ENCODE measurements around the gene SPEG. TPM values are rescaled to one million over a fixed set of nuclear protein-coding genes. Genes with fewer than 3 reads are reported as not detected.

Gene SPEG
- total RNA-seq, 1 experiment from 2014 or later, result not detected

DNA sequence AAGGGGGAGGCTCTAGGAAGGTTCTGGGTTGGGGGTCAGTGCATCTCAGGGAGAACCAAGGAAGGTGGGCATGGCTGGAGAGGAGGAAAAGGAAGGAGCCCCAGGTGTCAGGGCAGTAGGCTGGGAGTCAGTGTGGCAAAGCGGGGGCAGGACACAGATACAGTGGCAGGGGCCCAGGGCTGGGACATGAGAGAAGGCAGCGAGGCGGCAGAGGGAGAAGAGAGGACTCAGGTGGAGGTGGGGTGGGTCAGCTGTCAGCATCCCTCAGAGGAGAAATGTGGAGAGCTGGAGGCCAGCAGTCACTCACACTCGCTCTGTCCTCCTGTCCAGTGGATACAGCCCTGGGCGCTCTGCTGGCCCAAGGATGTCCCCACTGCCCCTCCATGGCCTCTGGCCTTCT lies 58.4 kb downstream of the SPEG start:
- DNase-seq, result no peak
- no peaks in the 10 kb centered on the region for H3K27me3 ChIP-seq (ENCODE audit: low read length)

DNA sequence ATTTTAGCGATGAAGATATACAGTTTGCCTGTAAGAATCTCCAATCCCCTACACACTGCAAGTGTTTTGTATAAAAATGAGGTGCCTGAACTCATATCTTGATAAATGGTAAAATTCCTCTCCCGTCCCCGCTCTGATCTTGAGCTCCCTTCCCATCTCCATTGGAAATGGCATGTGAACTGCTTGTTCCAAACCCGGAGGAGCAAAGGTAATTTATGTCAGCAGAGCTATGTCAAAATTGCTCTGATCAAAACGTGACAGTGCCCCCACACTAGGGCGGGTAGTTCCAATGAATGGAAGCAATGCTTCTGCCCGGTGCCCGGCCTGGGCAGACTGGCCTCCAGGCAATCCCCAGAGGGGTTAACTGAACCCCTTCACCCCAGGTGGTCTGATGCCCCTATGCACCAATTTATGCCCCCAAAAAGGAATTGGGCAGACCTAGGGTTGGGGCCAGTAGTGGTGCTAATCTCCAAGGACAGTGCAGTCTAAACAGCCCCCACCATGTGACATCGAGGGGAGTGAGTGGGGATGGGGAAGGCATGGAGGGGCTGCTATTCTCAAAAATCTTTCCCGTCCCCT lies 60.4 kb downstream of the SPEG start:
- Histone ChIP-seq H3K4me2 (ENCODE audit: low read depth, low read length, poor library complexity, severe bottlenecking) (no peak overlapping the region), H3K9ac (ENCODE audit: low read length) (no peak overlapping the region), H3K4me3 (ENCODE audit: low read length) (no peak overlapping the region), H3K4me1 (ENCODE audit: low read length) (peaks cover 17% of the 10 kb centered on the region), H3K79me2 (ENCODE audit: low read length) (no peaks in the 10 kb centered on the region; the same call in 1 of the 2 replicates), H3K27me3 (ENCODE audit: low read length) (no peaks in the 10 kb centered on the region), H3K27ac (ENCODE audit: low read length) (no peak overlapping the region), H2AFZ (ENCODE audit: low read length) (no peak overlapping the region), H3K9me3 (ENCODE audit: low read length) (no peaks in the 10 kb centered on the region), H3K9me2 (replicated peaks; ENCODE audit: insufficient read depth, low read length) (no peaks in the 10 kb centered on the region), H4K20me1 (ENCODE audit: insufficient read depth, low read depth, low read length) (no peaks in the 10 kb centered on the region), H3K36me3 (ENCODE audit: insufficient read depth, low read length) (no peaks in the 10 kb centered on the region)
- no peak for DNase-seq

More for the DNA sequence above, 58.4 kb downstream of the SPEG start:
- peaks cover 5% of the 10 kb centered on the region for H3K4me1 ChIP-seq (ENCODE audit: low read length)
- no peaks in the 10 kb centered on the region for H3K79me2 ChIP-seq (ENCODE audit: low read length)
- H3K9me2 ChIP-seq (replicated peaks; ENCODE audit: insufficient read depth, low read length), result no peaks in the 10 kb centered on the region
- H3K9me3 ChIP-seq (ENCODE audit: low read length), result no peaks in the 10 kb centered on the region
- H3K27ac ChIP-seq (ENCODE audit: low read length), result no peak overlapping the region
- H2AFZ ChIP-seq (ENCODE audit: low read length), result no peak overlapping the region
- H3K4me3 ChIP-seq (ENCODE audit: low read length), result no peak overlapping the region
- no peak overlapping the region for H3K9ac ChIP-seq (ENCODE audit: low read length)
- H4K20me1 ChIP-seq (ENCODE audit: insufficient read depth, low read depth, low read length), result no peaks in the 10 kb centered on the region
- H3K36me3 ChIP-seq (ENCODE audit: insufficient read depth, low read length), result no peaks in the 10 kb centered on the region
- H3K4me2 ChIP-seq (ENCODE audit: low read depth, low read length, poor library complexity, severe bottlenecking), result no peak overlapping the region

DNA sequence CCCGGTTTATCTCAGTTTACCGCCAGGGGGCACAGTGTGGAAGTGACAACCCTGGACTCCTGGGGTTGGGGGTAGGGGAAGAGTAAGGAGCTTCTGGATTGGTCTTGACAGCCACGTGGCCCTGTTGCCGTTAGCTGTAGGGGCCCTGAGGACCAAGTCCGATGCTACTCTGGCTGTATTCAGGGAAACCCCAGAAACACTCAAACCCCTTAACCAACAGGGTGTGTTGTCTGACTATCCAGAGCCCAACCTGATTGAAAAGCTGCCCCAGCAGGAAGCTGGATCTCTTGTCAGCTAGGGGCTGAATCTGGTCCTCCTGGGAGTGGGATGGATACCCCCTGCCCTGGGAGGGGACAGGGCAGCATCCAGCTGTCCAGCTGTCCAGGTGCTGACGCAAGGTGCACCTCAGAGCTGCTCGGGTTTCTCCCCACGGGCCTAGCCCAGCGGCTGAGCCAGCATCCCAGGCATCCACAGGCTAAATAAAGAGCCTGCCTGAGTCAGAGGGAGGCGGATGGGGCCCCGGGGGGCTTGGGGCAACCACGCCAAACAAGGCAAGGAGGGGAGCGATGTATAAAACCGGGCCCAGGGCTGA lies 61.0 kb downstream of the SPEG start:
- no peaks in the 10 kb centered on the region; the same call in 1 of the 2 replicates for H3K79me2 ChIP-seq (ENCODE audit: low read length)
- no peaks in the 10 kb centered on the region for H3K9me2 ChIP-seq (replicated peaks; ENCODE audit: insufficient read depth, low read length)
- peaks cover 23% of the 10 kb centered on the region for H3K4me1 ChIP-seq (ENCODE audit: low read length)
- peak overlapping the region; percentile 27 for H3K4me2 ChIP-seq (ENCODE audit: low read depth, low read length, poor library complexity, severe bottlenecking)
- peak overlapping the region; percentile 40; the same call in 1 of the 2 replicates for H3K9ac ChIP-seq (ENCODE audit: low read length)
- no peak overlapping the region for H3K4me3 ChIP-seq (ENCODE audit: low read length)
- no peaks in the 10 kb centered on the region for H3K27me3 ChIP-seq (ENCODE audit: low read length)
- no peak overlapping the region for H3K27ac ChIP-seq (ENCODE audit: low read length)
- no peaks in the 10 kb centered on the region for H4K20me1 ChIP-seq (ENCODE audit: insufficient read depth, low read depth, low read length)
- no peak overlapping the region for H2AFZ ChIP-seq (ENCODE audit: low read length)
- no peaks in the 10 kb centered on the region for H3K9me3 ChIP-seq (ENCODE audit: low read length)
- DNase-seq, result peak; percentile 89
- no peaks in the 10 kb centered on the region for H3K36me3 ChIP-seq (ENCODE audit: insufficient read depth, low read length)

DNA sequence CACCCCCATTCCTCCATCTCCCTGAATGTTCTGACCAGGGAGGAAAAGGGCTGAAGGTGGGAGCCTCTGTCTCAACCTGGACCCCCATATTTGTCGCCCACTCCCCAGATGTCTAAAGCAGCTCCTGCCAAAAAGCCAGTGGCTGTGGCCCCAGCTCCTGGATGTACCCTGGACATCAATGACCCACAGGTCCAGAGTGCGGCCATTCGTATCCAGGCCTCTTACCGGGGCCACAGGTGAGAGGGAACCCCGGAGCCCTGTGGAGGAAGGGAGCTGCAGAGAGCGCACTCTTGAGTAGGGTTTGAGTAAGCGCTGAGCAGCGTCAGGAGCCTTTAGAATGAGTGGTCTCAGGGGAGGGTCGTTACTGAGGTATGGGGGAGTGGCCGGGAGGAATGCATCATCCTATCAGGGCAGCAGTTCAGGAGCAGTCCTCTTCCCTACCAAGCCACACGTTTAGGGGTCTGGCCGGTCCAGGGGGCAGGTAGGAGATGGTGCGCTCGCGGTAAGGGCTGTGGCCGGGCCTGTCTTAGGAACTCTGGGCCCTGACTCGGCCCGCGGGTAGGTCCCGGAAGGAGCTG lies 61.7 kb downstream of the SPEG start:
- Histone ChIP-seq H3K9me2 (replicated peaks; ENCODE audit: insufficient read depth, low read length) (no peaks in the 10 kb centered on the region), H3K27ac (ENCODE audit: low read length) (no peak overlapping the region), H3K9ac (ENCODE audit: low read length) (no peak overlapping the region), H3K9me3 (ENCODE audit: low read length) (no peaks in the 10 kb centered on the region), H3K79me2 (ENCODE audit: low read length) (no peaks in the 10 kb centered on the region; the same call in 1 of the 2 replicates), H3K4me1 (ENCODE audit: low read length) (peaks cover 23% of the 10 kb centered on the region), H4K20me1 (ENCODE audit: insufficient read depth, low read depth, low read length) (no peaks in the 10 kb centered on the region), H3K4me2 (ENCODE audit: low read depth, low read length, poor library complexity, severe bottlenecking) (no peak overlapping the region), H3K36me3 (ENCODE audit: insufficient read depth, low read length) (no peaks in the 10 kb centered on the region), H3K27me3 (ENCODE audit: low read length) (no peaks in the 10 kb centered on the region), H2AFZ (ENCODE audit: low read length) (no peak overlapping the region), H3K4me3 (ENCODE audit: low read length) (no peak overlapping the region)
- no peak for DNase-seq

DNA sequence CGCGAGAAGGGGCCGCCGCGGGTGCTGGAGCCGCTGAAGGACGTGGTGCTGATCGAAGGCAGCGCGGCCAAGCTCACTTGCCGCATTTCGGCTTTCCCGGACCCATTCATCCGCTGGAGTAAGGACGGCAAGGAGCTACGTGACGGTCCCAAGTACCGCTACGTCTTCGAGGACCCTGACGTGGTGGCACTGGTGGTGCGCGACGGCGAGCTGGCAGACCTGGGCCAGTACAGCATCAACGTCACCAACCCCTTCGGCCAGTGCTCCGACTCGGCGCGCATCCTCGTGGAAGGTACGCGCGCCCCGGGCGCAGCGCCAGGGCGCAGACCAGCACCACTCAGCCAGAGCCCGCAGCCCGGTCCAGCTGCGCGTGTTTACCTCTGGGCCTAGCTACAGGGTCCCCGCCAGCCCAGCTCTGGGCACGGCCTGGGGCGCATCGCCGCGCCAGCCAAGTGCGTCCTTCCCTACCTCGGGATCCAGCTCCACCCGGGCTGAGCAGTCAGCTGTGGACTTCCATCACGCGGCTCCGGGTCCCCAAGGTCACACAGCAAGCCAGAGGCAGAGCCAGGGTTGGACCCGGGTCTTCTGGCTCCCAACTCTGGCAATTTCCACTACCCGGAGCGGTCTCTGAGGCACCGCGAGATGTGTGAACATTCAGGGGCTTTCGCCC lies 62.3 kb downstream of the SPEG start:
- H3K9ac ChIP-seq (ENCODE audit: low read length), result no peak overlapping the region
- H3K9me2 ChIP-seq (replicated peaks; ENCODE audit: insufficient read depth, low read length), result no peaks in the 10 kb centered on the region
- DNase-seq, result no peak

DNA sequence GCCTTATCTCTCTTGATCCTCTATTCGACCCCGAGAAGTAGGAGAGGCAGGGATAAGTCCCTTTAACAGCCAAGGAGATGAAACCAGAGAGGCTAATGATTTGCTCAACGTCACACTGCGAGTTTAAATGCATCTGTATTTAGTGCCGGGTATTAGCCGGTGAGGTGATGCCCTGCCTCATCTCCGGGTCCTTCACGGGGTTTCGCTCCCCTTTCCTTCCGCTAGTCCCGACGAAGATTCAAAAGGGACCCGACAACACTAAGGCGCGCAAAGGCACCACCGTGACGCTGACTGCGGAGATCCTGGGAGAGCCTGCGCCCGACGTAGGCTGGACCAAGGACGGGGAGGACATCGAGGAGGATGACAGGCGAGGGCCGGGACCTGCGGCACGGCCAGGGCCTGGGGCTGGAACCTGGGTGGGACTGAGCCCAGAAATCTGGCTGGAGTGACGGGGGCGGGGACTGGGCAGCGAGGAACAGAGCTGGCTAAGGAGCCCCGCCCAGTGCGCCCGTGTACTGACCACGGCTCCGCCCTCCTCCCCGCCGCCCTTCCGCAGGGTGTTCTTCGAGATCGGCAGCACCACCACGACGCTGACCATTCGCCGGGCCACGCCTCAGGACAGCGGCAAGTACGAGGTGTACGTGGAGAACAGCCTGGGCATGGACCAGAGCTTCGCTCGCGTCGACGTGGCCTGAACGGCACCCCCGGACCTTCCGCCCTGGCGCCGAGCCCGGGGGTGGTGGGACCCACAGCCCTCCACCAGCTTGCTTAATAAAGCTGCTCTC lies 63.0 kb downstream of the SPEG start:
- Histone ChIP-seq H3K9ac (ENCODE audit: low read length) (no peak overlapping the region), H2AFZ (ENCODE audit: low read length) (no peak overlapping the region), H3K27me3 (ENCODE audit: low read length) (no peaks in the 10 kb centered on the region), H3K79me2 (ENCODE audit: low read length) (no peaks in the 10 kb centered on the region; the same call in 1 of the 2 replicates), H3K9me3 (ENCODE audit: low read length) (no peaks in the 10 kb centered on the region), H3K4me3 (ENCODE audit: low read length) (no peak overlapping the region), H3K9me2 (replicated peaks; ENCODE audit: insufficient read depth, low read length) (no peaks in the 10 kb centered on the region), H4K20me1 (ENCODE audit: insufficient read depth, low read depth, low read length) (no peaks in the 10 kb centered on the region), H3K4me2 (ENCODE audit: low read depth, low read length, poor library complexity, severe bottlenecking) (no peak overlapping the region), H3K36me3 (ENCODE audit: insufficient read depth, low read length) (no peaks in the 10 kb centered on the region), H3K27ac (ENCODE audit: low read length) (no peak overlapping the region), H3K4me1 (ENCODE audit: low read length) (peaks cover 23% of the 10 kb centered on the region)
- no peak for DNase-seq

More for the DNA sequence above, 62.3 kb downstream of the SPEG start:
- H3K36me3 ChIP-seq (ENCODE audit: insufficient read depth, low read length), result no peaks in the 10 kb centered on the region
- no peaks in the 10 kb centered on the region for H3K9me3 ChIP-seq (ENCODE audit: low read length)
- H3K79me2 ChIP-seq (ENCODE audit: low read length), result no peaks in the 10 kb centered on the region; the same call in 1 of the 2 replicates
- no peak overlapping the region for H3K27ac ChIP-seq (ENCODE audit: low read length)
- peaks cover 23% of the 10 kb centered on the region for H3K4me1 ChIP-seq (ENCODE audit: low read length)
- H3K4me2 ChIP-seq (ENCODE audit: low read depth, low read length, poor library complexity, severe bottlenecking), result no peak overlapping the region
- H3K4me3 ChIP-seq (ENCODE audit: low read length), result no peak overlapping the region
- H3K27me3 ChIP-seq (ENCODE audit: low read length), result no peaks in the 10 kb centered on the region
- H4K20me1 ChIP-seq (ENCODE audit: insufficient read depth, low read depth, low read length), result no peaks in the 10 kb centered on the region
- no peak overlapping the region for H2AFZ ChIP-seq (ENCODE audit: low read length)

DNA sequence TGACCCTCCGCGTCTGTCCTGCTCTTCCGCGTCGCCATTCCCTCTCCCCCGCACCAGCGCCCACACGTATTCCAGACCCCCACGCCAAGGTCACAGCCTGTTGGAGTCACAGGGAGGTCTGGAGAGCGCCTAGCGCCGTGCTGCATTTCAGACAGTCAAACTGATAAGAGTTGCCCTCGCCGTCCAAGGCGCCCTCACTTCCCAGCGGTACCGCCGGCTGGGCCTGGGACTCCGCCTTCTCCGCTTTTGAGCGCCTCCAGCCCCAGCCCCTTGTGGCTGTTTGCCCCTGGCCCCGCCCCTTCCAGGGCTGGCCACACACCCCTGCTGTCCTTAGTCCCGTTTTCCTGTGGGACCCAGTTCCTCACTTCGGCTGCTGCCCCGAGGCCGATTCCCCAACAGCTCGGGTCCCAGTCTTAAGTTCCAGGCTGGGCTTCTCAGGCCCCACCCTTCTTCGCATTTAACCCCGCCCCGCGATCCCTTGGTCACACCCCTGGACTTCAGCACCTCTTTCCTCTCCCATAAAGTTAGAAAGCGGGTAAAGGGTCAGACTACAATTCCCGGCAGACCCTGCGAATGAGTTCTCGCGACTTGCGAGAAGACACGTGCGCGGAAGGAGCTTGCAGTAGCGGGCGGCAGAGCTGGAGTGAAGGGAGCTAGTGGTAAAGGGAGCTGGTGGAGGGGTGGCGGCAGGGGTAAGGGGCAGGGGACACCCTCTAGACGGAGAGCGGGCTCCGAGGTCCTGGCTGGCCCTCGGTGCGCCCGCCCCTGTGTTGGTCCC lies 63.8 kb downstream of the SPEG start, which contains the start of gene GMPPA:
GMPPA (plus strand) TSS at position 612 of the 778 bp plus-strand sequence. CDS start 1,085 bp downstream, outside the sequence.
- no peaks in the 10 kb centered on the region for H3K36me3 ChIP-seq (ENCODE audit: insufficient read depth, low read length)
- H3K4me1 ChIP-seq (ENCODE audit: low read length), result peaks cover 23% of the 10 kb centered on the region
- peak within 1 kb of the TSS; percentile 73 for H3K4me3 ChIP-seq (ENCODE audit: low read length)
- peak; percentile 98 for DNase-seq
- no peak within 1 kb of the TSS for H3K27ac ChIP-seq (ENCODE audit: low read length)
- no peaks in the 10 kb centered on the region for H4K20me1 ChIP-seq (ENCODE audit: insufficient read depth, low read depth, low read length)
- peak within 1 kb of the TSS; percentile 76 for H3K9ac ChIP-seq (ENCODE audit: low read length)
- peak within 1 kb of the TSS; percentile 86 for H3K4me2 ChIP-seq (ENCODE audit: low read depth, low read length, poor library complexity, severe bottlenecking)
- no peaks in the 10 kb centered on the region for H3K9me2 ChIP-seq (replicated peaks; ENCODE audit: insufficient read depth, low read length)
- no peaks in the 10 kb centered on the region for H3K27me3 ChIP-seq (ENCODE audit: low read length)
- H3K9me3 ChIP-seq (ENCODE audit: low read length), result no peaks in the 10 kb centered on the region
- H3K79me2 ChIP-seq (ENCODE audit: low read length), result no peaks in the 10 kb centered on the region; the same call in 1 of the 2 replicates
- no peak within 1 kb of the TSS for H2AFZ ChIP-seq (ENCODE audit: low read length)

Data from Karpas-422 (cell line).